SK-N-SH (cell line): ENCODE measurements around the gene WSB2. TPM values are rescaled to one million over a fixed set of nuclear protein-coding genes. Genes with fewer than 3 reads are reported as not detected.

ENCODE experiments used
- CTCF ChIA-PET: fragments of 300-600, 350-600 bp; formaldehyde crosslinking; extraction: SDS; loops from one replicate; lab custom pipeline; 2021; lab: Yijun Ruan, JAX
- POLR2A ChIA-PET: fragments of 350-600 bp; sonication (Branson Sonifier 250); formaldehyde crosslinking; extraction: SDS; loops from one replicate; lab custom pipeline; 2020; ENCODE audit warnings: antibody characterized with exemption, inconsistent platforms; lab: Yijun Ruan, JAX
- DNase-seq: peaks from one replicate; pipeline ENCODE4 v3.0.0; 2012
- H2AFZ ChIP-seq: fragments of 200-600 bp; sonication (generic); 2 replicates; pipeline ENCODE4 v1.8.1; 2016; ENCODE audit warnings: antibody characterized with exemption, mild to moderate bottlenecking, low read depth
- H3F3A ChIP-seq: fragments of 200-600 bp; sonication (generic); replicated peaks from 2 replicates; pipeline ENCODE3; 2016; ENCODE audit warnings: antibody characterized with exemption, mild to moderate bottlenecking; ENCODE audit not compliant: insufficient read depth
- H3K27ac ChIP-seq, 2 experiments: fragments of 200-500 bp in 1 of 2; fragments of 200-600 bp in 1 of 2; sonication (Bioruptor generic) in 1 of 2; sonication (generic), shearing (Covaris generic) in 1 of 2; 2 replicates each; pipeline versions ENCODE4 v1.5.1 to v1.6.1; 2014 to 2016; ENCODE audit warnings: low read depth in 2 of 2, inconsistent platforms in 1 of 2, low read length in 1 of 2, mild to moderate bottlenecking in 1 of 2, mixed read lengths in 1 of 2
- H3K27me3 ChIP-seq: fragments of 200-600 bp; sonication (generic), shearing (Covaris generic); 2 replicates; pipeline ENCODE4 v1.6.1; 2016; ENCODE audit warnings: mixed run types; ENCODE audit not compliant: insufficient read depth
- H3K36me3 ChIP-seq, 2 experiments: fragments of 200-500 bp in 1 of 2; fragments of 200-600 bp in 1 of 2; sonication (Bioruptor generic) in 1 of 2; sonication (generic) in 1 of 2; replicated peaks in 1 of 2; 2 replicates each; pipeline versions ENCODE3 to v1.5.1; 2014 to 2016; ENCODE audit warnings: low read length in 1 of 2, mild to moderate bottlenecking in 1 of 2; ENCODE audit not compliant: insufficient read depth in 2 of 2, control insufficient read depth in 1 of 2
- H3K4me1 ChIP-seq, 2 experiments: fragments of 200-500 bp in 1 of 2; fragments of 200-600 bp in 1 of 2; sonication (Bioruptor generic) in 1 of 2; sonication (generic), shearing (Covaris generic) in 1 of 2; 2 replicates each; pipeline versions ENCODE4 v1.5.1 to v1.6.1; 2014 to 2016; ENCODE audit warnings: low read depth in 1 of 2, low read length in 1 of 2, mixed run types in 1 of 2; ENCODE audit not compliant: insufficient read depth in 2 of 2, control insufficient read depth in 1 of 2
- H3K4me2 ChIP-seq: fragments of 200-600 bp; sonication (generic), shearing (Covaris generic); 2 replicates; pipeline ENCODE4 v1.6.1; 2017; ENCODE audit warnings: mixed run types
- H3K4me3 ChIP-seq, 2 experiments: fragments of 200-500 bp in 1 of 2; fragments of 200-600 bp in 1 of 2; sonication (Bioruptor generic) in 1 of 2; sonication (generic), shearing (Covaris generic) in 1 of 2; 2 replicates each; pipeline versions ENCODE4 v1.5.1 to v1.8.1; 2014 to 2016; ENCODE audit warnings: low read depth in 2 of 2, inconsistent platforms in 1 of 2, low read length in 1 of 2, mild to moderate bottlenecking in 1 of 2, mixed read lengths in 1 of 2, moderate library complexity in 1 of 2
- H3K79me2 ChIP-seq: fragments of 200-600 bp; sonication (generic); 2 replicates; pipeline ENCODE4 v1.8.1; 2017; ENCODE audit warnings: mild to moderate bottlenecking; ENCODE audit not compliant: insufficient read depth
- H3K9ac ChIP-seq: fragments of 200-600 bp; sonication (generic); 2 replicates; pipeline ENCODE4 v1.6.1; 2017; ENCODE audit warnings: mixed run types
- H3K9me2 ChIP-seq: fragments of 200-600 bp; sonication (generic); 2 replicates; pipeline ENCODE4 v1.6.1; 2017; ENCODE audit warnings: mixed run types
- H3K9me3 ChIP-seq: fragments of 200-600 bp; sonication (generic); 2 replicates; pipeline ENCODE4 v1.6.1; 2017; ENCODE audit warnings: mixed run types, mild to moderate bottlenecking, moderate library complexity
- H4K20me1 ChIP-seq: fragments of 200-600 bp; sonication (generic); 2 replicates; pipeline ENCODE4 v1.6.1; 2017; ENCODE audit warnings: mild to moderate bottlenecking, mixed run types; ENCODE audit not compliant: insufficient read depth
- FOSL2 ChIP-seq: IDR thresholded peaks from 2 replicates; pipeline ENCODE4 v1.4.0; 2012; ENCODE audit warnings: low read depth, mild to moderate bottlenecking, moderate library complexity, borderline replicate concordance
- FOXJ3 ChIP-seq: sonication (generic); formaldehyde crosslinking; IDR thresholded peaks from 2 replicates; pipeline ENCODE4 v1.5.1; 2020; ENCODE audit warnings: mild to moderate bottlenecking, missing genetic modification reagents
- GABPA ChIP-seq: IDR thresholded peaks from 2 replicates; pipeline ENCODE4 v1.4.0; 2012; ENCODE audit warnings: low read depth, mild to moderate bottlenecking
- RAD21 ChIP-seq: IDR thresholded peaks from 2 replicates; pipeline ENCODE4 v1.6.1; 2012; ENCODE audit warnings: mild to moderate bottlenecking, low read length
- RXRA ChIP-seq: IDR thresholded peaks from 2 replicates; pipeline ENCODE4 v1.4.0; 2012; ENCODE audit warnings: low read depth, mild to moderate bottlenecking, borderline replicate concordance
- SIN3A ChIP-seq: IDR thresholded peaks from 2 replicates; pipeline ENCODE4 v1.6.1; 2012; ENCODE audit warnings: low read depth, mild to moderate bottlenecking, low read length, moderate library complexity, borderline replicate concordance
- TCF12 ChIP-seq: IDR thresholded peaks from 2 replicates; pipeline ENCODE4 v1.4.0; 2012
- TEAD4 ChIP-seq: IDR thresholded peaks from 2 replicates; pipeline ENCODE4 v1.4.0; 2012; ENCODE audit warnings: mild to moderate bottlenecking, borderline replicate concordance; ENCODE audit not compliant: insufficient read depth
- WGBS: methylation state at CpG from one replicate; pipeline ENCODE4 v1.1.6; 2017; ENCODE audit warnings: low lambda C conversion rate; 5-methylcytosine and 5-hydroxymethylcytosine counted together
- polyA plus RNA-seq, 3 experiments: library from polyadenylated mRNA; depleted of rRNA; stranded (reverse); fragments of >200 nt; gene quantifications; 2 replicates each; pipeline ENCODE4 v1.2.3, GENCODE V29; 2012
- TF ChIP-seq, protein P1 (sequence below): fragments of 200-600 bp; sonication (generic); IDR thresholded peaks from 2 replicates; pipeline ENCODE4 v1.6.1; 2017; ENCODE audit warnings: antibody characterized with exemption, mild to moderate bottlenecking, moderate library complexity
- TF ChIP-seq, protein P2 (sequence below): IDR thresholded peaks from 2 replicates; pipeline ENCODE4 v1.4.0; 2012; ENCODE audit warnings: low read depth
- TF ChIP-seq, protein P3 (sequence below): fragments of 150-350 bp; IDR thresholded peaks from 2 replicates; pipeline ENCODE4 v1.6.1; 2017; ENCODE audit warnings: antibody characterized with exemption, low read length, low read depth, borderline replicate concordance
- TF ChIP-seq, protein P4 (sequence below): IDR thresholded peaks from 2 replicates; pipeline ENCODE4 v1.4.0; 2012; ENCODE audit warnings: low read depth, borderline replicate concordance
- TF ChIP-seq, protein P5 (sequence below): IDR thresholded peaks from 2 replicates; pipeline ENCODE4 v1.4.0; 2012; ENCODE audit warnings: low read depth, borderline replicate concordance
- TF ChIP-seq, protein P6 (sequence below): IDR thresholded peaks from 2 replicates; pipeline ENCODE4; 2012

Gene WSB2
- polyA plus RNA-seq, 1 of the 3 experiments (the other 2 are of a cell fraction) = 54.4 TPM

DNA sequence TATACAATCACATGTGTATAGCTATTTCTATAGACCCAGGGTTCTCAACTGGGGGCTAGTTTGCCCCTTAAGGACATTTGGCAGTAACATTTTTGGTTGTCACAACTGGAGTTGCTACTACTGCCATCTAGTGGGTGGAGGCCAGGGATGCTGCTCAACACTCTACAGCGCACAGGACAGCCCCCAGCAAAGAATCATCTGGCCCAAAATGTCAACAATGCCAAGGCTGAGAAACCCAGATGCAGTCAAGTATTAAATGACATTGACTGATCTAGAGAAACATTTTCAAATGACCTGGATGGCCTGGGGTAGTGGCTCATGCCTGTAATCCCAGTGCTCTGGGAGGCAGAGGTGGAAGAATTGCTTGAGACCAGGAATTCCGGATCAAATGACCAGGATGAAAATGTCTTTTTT lies 5.8 kb downstream of the WSB2 start:
- H3K4me3 ChIP-seq = no peak overlapping the region; a peak in 1 of 4 replicates
- H3K27me3 ChIP-seq = no peaks in the 10 kb centered on the region
- H3K9ac ChIP-seq = no peak overlapping the region
- peaks cover 7% of the 10 kb centered on the region; the same call in 1 of the 2 replicates for H4K20me1 ChIP-seq
- TF ChIP-seq RAD21 = peak; percentile 35
- TF ChIP-seq, protein P1, sequence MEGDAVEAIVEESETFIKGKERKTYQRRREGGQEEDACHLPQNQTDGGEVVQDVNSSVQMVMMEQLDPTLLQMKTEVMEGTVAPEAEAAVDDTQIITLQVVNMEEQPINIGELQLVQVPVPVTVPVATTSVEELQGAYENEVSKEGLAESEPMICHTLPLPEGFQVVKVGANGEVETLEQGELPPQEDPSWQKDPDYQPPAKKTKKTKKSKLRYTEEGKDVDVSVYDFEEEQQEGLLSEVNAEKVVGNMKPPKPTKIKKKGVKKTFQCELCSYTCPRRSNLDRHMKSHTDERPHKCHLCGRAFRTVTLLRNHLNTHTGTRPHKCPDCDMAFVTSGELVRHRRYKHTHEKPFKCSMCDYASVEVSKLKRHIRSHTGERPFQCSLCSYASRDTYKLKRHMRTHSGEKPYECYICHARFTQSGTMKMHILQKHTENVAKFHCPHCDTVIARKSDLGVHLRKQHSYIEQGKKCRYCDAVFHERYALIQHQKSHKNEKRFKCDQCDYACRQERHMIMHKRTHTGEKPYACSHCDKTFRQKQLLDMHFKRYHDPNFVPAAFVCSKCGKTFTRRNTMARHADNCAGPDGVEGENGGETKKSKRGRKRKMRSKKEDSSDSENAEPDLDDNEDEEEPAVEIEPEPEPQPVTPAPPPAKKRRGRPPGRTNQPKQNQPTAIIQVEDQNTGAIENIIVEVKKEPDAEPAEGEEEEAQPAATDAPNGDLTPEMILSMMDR = peak; percentile 80
- TF ChIP-seq, protein P2, sequence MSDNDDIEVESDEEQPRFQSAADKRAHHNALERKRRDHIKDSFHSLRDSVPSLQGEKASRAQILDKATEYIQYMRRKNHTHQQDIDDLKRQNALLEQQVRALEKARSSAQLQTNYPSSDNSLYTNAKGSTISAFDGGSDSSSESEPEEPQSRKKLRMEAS = no peak
- H2AFZ ChIP-seq = no peak overlapping the region
- H3K36me3 ChIP-seq = peaks cover 5 to 29% of the 10 kb centered on the region in 2 experiments
- H3K4me2 ChIP-seq = no peak overlapping the region
- 58% methylated on average over 2 of the region's 2 CpGs for WGBS
- POLR2A ChIA-PET = no interaction called here
- H3K4me1 ChIP-seq = peaks cover 5 to 27% of the 10 kb centered on the region in 2 experiments
- CTCF ChIA-PET = interaction anchor here (0.6 to 2.6 kb wide), 14 partner anchors 10 to 642 kb away, joined by 3 to 15 read pairs (median 3); partner anchors contain the start of gene SUDS3
- H3K27ac ChIP-seq = peak overlapping the region in 1 of 2 experiments; percentile 41; a peak in 1 of 4 replicates
- peak; percentile 69 for DNase-seq
- H3F3A ChIP-seq = peaks cover 60% of the 10 kb centered on the region
- H3K9me3 ChIP-seq = no peaks in the 10 kb centered on the region
- peaks cover 91% of the 10 kb centered on the region for H3K79me2 ChIP-seq
- H3K9me2 ChIP-seq = no peaks in the 10 kb centered on the region

DNA sequence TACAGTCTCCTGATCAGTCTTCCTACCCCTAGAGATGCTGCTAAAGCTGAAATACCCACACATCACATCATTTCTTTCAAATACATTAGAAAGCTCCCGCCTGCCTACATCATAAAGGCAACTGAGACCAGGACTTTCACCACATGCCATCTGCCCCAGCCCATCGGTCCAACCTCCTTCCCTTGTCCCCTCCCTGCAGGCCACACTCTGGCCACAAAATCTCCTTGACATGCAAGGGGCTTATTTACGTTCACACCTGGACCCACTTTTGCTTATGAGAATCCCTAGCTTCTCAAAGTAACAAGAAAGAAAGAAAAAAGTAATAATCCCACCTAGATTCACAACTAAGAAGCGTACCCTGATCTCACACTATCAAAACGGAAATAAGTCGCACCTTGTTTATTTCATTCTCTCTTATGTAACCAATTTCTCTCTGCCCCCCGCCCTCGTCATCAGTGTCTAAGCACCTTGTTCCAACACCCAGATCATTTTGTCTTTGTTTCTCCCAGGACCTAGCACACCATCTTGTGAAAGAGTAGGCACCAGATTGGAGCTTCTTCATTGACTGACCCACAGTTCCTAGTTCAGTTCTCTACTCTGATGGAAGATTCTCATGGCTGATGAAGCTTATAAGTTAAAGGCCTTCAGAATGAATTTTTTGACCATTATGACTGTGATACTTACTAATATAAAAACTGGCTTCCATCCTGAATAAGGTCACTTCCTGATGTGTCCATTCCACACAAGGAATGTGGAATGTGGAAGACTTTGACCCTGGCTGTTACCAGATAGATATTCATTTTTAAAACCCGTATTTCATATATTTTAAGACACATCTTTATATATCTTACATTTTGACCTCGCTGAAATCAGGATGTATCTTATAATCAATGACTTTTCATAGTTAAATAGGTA lies 7.7 kb downstream of the WSB2 start:
- Histone ChIP-seq H3K4me1 (peaks cover 0 to 24% of the 10 kb centered on the region in 2 experiments; a peak in 3 of 4 replicates), H3K79me2 (peaks cover 91% of the 10 kb centered on the region), H2AFZ (no peak overlapping the region), H3K9me2 (no peaks in the 10 kb centered on the region), H3K4me2 (peak overlapping the region; percentile 67), H3K27ac (peak overlapping the region; percentile 53 to 86; a peak in 3 of 4 replicates), H3K36me3 (peaks cover 9 to 47% of the 10 kb centered on the region in 2 experiments), H3K9me3 (no peaks in the 10 kb centered on the region), H3K9ac (peak overlapping the region; percentile 26; the same call in 1 of the 2 replicates), H3F3A (peaks cover 52% of the 10 kb centered on the region), H3K27me3 (no peaks in the 10 kb centered on the region), H3K4me3 (no peak overlapping the region), H4K20me1 (peaks cover 13% of the 10 kb centered on the region; the same call in 1 of the 2 replicates)
- CTCF ChIA-PET = no interaction called here
- 94% methylated on average over 10 of the region's 10 CpGs for whole genome bisulfite sequencing
- DNase-seq = no peak
- POLR2A ChIA-PET = no interaction called here
- TF ChIP-seq, protein P3, sequence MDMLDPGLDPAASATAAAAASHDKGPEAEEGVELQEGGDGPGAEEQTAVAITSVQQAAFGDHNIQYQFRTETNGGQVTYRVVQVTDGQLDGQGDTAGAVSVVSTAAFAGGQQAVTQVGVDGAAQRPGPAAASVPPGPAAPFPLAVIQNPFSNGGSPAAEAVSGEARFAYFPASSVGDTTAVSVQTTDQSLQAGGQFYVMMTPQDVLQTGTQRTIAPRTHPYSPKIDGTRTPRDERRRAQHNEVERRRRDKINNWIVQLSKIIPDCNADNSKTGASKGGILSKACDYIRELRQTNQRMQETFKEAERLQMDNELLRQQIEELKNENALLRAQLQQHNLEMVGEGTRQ = no peak
- TF ChIP-seq RXRA = no peak
- no peak for TF ChIP-seq TCF12
- TF ChIP-seq, protein P4, sequence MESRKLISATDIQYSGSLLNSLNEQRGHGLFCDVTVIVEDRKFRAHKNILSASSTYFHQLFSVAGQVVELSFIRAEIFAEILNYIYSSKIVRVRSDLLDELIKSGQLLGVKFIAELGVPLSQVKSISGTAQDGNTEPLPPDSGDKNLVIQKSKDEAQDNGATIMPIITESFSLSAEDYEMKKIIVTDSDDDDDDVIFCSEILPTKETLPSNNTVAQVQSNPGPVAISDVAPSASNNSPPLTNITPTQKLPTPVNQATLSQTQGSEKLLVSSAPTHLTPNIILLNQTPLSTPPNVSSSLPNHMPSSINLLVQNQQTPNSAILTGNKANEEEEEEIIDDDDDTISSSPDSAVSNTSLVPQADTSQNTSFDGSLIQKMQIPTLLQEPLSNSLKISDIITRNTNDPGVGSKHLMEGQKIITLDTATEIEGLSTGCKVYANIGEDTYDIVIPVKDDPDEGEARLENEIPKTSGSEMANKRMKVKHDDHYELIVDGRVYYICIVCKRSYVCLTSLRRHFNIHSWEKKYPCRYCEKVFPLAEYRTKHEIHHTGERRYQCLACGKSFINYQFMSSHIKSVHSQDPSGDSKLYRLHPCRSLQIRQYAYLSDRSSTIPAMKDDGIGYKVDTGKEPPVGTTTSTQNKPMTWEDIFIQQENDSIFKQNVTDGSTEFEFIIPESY = no peak
- no peak for TF ChIP-seq RAD21
- no peak for TF ChIP-seq FOSL2
- no peak for TF ChIP-seq TEAD4
- TF ChIP-seq GABPA = no peak
- TF ChIP-seq, protein P1 = no peak
- TF ChIP-seq, protein P5, sequence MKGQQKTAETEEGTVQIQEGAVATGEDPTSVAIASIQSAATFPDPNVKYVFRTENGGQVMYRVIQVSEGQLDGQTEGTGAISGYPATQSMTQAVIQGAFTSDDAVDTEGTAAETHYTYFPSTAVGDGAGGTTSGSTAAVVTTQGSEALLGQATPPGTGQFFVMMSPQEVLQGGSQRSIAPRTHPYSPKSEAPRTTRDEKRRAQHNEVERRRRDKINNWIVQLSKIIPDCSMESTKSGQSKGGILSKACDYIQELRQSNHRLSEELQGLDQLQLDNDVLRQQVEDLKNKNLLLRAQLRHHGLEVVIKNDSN = no peak
- TF ChIP-seq, protein P6, sequence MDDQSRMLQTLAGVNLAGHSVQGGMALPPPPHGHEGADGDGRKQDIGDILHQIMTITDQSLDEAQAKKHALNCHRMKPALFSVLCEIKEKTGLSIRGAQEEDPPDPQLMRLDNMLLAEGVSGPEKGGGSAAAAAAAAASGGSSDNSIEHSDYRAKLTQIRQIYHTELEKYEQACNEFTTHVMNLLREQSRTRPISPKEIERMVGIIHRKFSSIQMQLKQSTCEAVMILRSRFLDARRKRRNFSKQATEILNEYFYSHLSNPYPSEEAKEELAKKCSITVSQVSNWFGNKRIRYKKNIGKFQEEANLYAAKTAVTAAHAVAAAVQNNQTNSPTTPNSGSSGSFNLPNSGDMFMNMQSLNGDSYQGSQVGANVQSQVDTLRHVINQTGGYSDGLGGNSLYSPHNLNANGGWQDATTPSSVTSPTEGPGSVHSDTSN = no peak
- no peak for TF ChIP-seq SIN3A
- TF ChIP-seq FOXJ3 (CRISPR knock-in tag) = no peak
